GM12891 (cell line): Measurements from ENCODE around the gene SUCO.

Source experiments
- PAX5 ChIP-seq: IDR thresholded peaks from 2 replicates; pipeline ENCODE4 v1.6.1; 2011; ENCODE audit warnings: low read length, moderate library complexity, mild to moderate bottlenecking; ENCODE audit not compliant: insufficient read depth, severe bottlenecking
- POLR2A ChIP-seq: IDR thresholded peaks from 2 replicates; pipeline ENCODE4 v1.6.1; 2011; ENCODE audit warnings: low read depth, low read length, control low read depth
- POLR2AphosphoS5 ChIP-seq: IDR thresholded peaks from 2 replicates; pipeline ENCODE4 v1.6.1; 2011; ENCODE audit warnings: low read depth, low read length, control low read depth
- POU2F2 ChIP-seq: IDR thresholded peaks from 2 replicates; pipeline ENCODE4 v1.6.1; 2011; ENCODE audit warnings: low read depth, mild to moderate bottlenecking, control low read depth, low read length, moderate library complexity
- SPI1 ChIP-seq: IDR thresholded peaks from 2 replicates; pipeline ENCODE4 v1.6.1; 2011; ENCODE audit warnings: low read depth, low read length, control low read depth
- TAF1 ChIP-seq: IDR thresholded peaks from 2 replicates; pipeline ENCODE4 v1.6.1; 2011; ENCODE audit warnings: low read depth, low read length, control low read depth

DNA sequence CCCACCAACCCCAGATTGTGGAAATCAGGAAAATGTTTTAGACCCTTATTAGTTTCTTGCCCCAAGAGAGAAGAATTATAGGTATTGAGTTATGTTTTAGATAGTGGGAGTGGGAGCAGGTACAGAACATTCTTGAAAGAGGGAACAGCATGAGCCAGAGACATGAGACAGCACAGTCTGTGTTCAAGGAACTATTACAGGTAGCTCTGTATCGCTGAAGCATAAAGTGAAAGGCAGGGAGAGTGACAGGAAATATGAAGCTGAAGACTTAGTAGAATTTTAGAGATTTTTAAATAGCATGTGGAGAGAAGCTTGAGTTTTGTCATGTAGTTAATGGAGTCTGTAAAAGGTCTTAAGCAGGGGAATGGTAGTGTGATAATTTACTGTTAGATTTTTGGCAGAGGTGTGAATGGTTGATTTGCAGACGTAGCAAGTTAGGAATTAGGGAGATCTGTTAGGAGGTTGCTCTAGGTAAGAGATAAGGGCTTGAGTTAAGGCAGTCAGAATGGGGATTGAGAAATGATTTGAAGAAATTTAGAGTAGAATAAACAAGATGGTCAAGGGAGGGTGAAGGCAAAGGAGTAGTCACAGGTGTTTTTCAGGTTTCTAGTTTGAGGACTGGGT lies 11.6 kb downstream of the SUCO start:
- no peak for TF ChIP-seq POLR2A
- TF ChIP-seq POLR2AphosphoS5: no peak
- TF ChIP-seq TAF1: no peak
- no peak for TF ChIP-seq SPI1
- no peak for TF ChIP-seq PAX5
- no peak for TF ChIP-seq POU2F2
